Psoas muscle (tissue), 8 donors: ENCODE measurements around the gene RTN4R. TPM values are rescaled to one million over a fixed set of nuclear protein-coding genes. Genes with fewer than 3 reads are reported as not detected.

Source experiments
- ATAC-seq, 4 donors: fragments of 200-7000 bp; cut with Tn5 transposase; one replicate each; pipeline ENCODE4 v1.9.1; 2020; ENCODE audit warnings: moderate library complexity in 3 of 4, mild to moderate bottlenecking in 2 of 4
- DNase-seq, 2 donors: peaks; one replicate each; pipeline ENCODE4 v3.0.0-alpha.2; 2020
- H3K27ac ChIP-seq: fragments of 200-600 bp; one replicate; pipeline ENCODE4 v1.8.0; 2022
- H3K27me3 ChIP-seq, 3 donors: fragments of 200-600 bp in 1 of 3; one replicate each; pipeline versions ENCODE4 v1.6.1 to v1.8.0; 2013 to 2022; ENCODE audit warnings: low read length in 2 of 3, mild to moderate bottlenecking in 2 of 3, moderate library complexity in 1 of 3; ENCODE audit not compliant: insufficient read depth in 3 of 3
- H3K36me3 ChIP-seq, 2 donors: fragments of 200-600 bp in 1 of 2; one replicate each; pipeline versions ENCODE4 v1.6.1 to v1.8.0; 2013 to 2022; ENCODE audit warnings: low read depth in 1 of 2, mild to moderate bottlenecking in 1 of 2, moderate library complexity in 1 of 2; ENCODE audit not compliant: insufficient read depth in 1 of 2
- H3K4me1 ChIP-seq: fragments of 200-600 bp; one replicate; pipeline ENCODE4 v1.8.0; 2022
- H3K4me3 ChIP-seq: fragments of 200-600 bp; one replicate; pipeline ENCODE4 v1.8.0; 2022; ENCODE audit warnings: mild to moderate bottlenecking
- H3K9me3 ChIP-seq: fragments of 200-600 bp; one replicate; pipeline ENCODE4 v1.8.0; 2022
- WGBS, 3 donors: extraction: QIAGEN DNeasy Blood & Tissue Kit; methylation state at CpG; one replicate each; pipeline versions ENCODE4 v1.1.6 to v1.1.7; 2013; 5-methylcytosine and 5-hydroxymethylcytosine counted together
- intact Hi-C, 2 donors: fragments of 100-400 bp; cut with DNase I; formaldehyde crosslinking; loops; one replicate each; pipeline versions ENCODE4 v1.11.0 to v1.14.2; 2022
- polyA plus RNA-seq, 3 donors: library from polyadenylated mRNA; stranded (reverse); fragments of 200-250 nt; gene quantifications; one replicate each; pipeline ENCODE4 v1.2.3, GENCODE V29; 2013
- total RNA-seq, 4 donors: library from RNA; stranded (reverse); fragmentation: NEBNext Ultra II Directional in 2 of 4; extraction: Animal tissue kit (Norgen Biotek cat#: 25700) in 2 of 4; gene quantifications; one replicate each; pipeline versions ENCODE4 v1.2.1 to v1.2.4, GENCODE V29; 2021 to 2023
- TF ChIP-seq, protein P1 (sequence below): fragments of 200-600 bp; IDR thresholded peaks from one replicate; pipeline ENCODE4 v1.8.0; 2022; ENCODE audit warnings: antibody characterized with exemption
- donor health status: healthy with polysubstance abuse.
- donor health status: DM: no; HTN: no; CAD: no; lungs with moderate emphysema.
- donor health status: Bipolar disorder and iron deficiency.
- donor health status: healthy.
- donor health status: DM: yes; HTN: yes; CAD: no.
- donor health status: DM: no; HTN: no; CAD: no.
- donor health status: DM: no; HTN: no; CAD: no.
- donor health status: DM: yes; HTN: yes; CAD: no.

RTN4R gene
- total and polyA plus RNA-seq, 7 donors: 0.12 to 2.4 (median 0.36) TPM

DNA sequence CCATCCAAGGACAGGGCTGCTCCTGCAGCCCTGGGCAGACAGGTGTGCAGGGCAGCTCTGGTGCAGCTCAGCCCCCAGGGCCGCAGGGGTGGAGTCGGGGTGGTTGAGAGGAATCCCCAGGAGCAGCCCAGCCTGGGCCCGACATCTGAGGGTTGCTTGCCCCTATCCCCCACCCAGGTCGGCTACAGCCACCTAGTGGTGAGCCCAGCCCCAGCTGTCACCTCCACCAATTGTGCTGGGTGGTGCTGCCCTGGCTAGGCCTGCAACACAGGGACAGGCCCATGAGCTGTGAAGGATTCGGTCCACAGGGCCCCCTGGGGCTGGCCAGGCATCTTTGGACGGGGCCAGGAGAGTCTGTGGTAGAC, 29.6 kb downstream of the RTN4R start:
- WGBS, 3 donors: 42 to 61% (median 45%) methylated on average over 6 of the region's 6 CpGs
- Histone ChIP-seq H3K4me3 (peak overlapping the region; percentile 25), H3K27me3 (no peaks in the 10 kb centered on the region), H3K36me3 (no peaks in the 10 kb centered on the region), H3K4me1 (peaks cover 12% of the 10 kb centered on the region), H3K27ac (peak overlapping the region; percentile 66), H3K9me3 (no peaks in the 10 kb centered on the region)
- intact Hi-C loops: no loop called here
- TF ChIP-seq, protein P1, sequence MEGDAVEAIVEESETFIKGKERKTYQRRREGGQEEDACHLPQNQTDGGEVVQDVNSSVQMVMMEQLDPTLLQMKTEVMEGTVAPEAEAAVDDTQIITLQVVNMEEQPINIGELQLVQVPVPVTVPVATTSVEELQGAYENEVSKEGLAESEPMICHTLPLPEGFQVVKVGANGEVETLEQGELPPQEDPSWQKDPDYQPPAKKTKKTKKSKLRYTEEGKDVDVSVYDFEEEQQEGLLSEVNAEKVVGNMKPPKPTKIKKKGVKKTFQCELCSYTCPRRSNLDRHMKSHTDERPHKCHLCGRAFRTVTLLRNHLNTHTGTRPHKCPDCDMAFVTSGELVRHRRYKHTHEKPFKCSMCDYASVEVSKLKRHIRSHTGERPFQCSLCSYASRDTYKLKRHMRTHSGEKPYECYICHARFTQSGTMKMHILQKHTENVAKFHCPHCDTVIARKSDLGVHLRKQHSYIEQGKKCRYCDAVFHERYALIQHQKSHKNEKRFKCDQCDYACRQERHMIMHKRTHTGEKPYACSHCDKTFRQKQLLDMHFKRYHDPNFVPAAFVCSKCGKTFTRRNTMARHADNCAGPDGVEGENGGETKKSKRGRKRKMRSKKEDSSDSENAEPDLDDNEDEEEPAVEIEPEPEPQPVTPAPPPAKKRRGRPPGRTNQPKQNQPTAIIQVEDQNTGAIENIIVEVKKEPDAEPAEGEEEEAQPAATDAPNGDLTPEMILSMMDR: peak; percentile 45
- DNase-seq (peak; percentile 35 to 67), ATAC-seq (peak; percentile 60 to 72 (median 66))

DNA sequence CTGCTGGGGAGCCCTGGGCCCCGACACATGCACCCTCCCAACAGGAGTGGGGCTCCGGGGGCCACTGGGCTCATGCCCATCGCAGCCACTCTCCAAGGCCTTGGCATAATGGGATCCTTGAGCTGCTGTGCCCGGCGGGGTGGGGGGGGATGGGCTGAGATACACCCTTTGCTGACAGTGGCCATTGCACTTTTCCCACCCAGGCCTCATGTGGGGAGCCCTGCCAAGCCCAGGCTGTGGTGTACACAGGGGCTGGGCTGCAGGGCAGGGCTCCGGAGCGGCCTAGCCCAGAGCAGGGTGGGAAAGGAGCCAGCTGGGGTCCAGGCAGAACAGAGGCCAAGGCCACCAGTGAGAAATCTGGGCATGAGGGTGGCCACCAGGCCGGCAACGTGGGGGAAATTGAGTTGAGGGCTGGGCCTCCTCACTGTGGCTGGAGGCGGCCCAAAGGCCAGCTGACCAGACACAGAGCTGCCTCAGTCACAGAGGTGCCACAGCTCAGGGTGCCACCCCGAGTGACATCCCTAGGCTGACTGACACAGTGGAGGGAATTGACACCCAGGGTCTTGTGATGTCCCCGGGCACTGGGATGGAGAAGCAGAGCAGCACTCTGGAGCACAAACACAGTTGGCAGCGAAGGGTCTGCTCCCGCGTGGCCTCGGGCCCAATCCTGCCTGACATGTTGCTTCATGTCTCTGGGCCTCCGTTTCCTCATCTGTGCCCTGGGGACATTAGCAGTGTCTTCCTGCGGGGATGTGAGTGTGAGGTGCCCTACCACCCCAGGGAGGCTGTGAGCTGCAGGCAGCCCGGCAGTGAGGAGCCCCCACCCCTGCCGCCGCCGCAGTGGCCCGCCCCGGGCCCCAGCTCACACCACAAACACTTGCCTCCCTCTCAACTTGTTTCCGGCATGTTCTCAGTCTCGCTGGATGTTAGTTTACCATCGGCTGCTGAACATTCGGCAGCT, 30.4 kb downstream of the RTN4R start:
- intact Hi-C loops: no loop called here
- Histone ChIP-seq H3K27ac (no peak overlapping the region), H3K27me3 (no peaks in the 10 kb centered on the region), H3K4me1 (peaks cover 12% of the 10 kb centered on the region), H3K9me3 (no peaks in the 10 kb centered on the region), H3K4me3 (no peak overlapping the region), H3K36me3 (no peaks in the 10 kb centered on the region)
- TF ChIP-seq, protein P1: no peak
- no peak for DNase-seq
- no peak for ATAC-seq
- 77 to 82% (median 80%) methylated on average over 28 of the region's 28 CpGs for WGBS, 3 donors

DNA sequence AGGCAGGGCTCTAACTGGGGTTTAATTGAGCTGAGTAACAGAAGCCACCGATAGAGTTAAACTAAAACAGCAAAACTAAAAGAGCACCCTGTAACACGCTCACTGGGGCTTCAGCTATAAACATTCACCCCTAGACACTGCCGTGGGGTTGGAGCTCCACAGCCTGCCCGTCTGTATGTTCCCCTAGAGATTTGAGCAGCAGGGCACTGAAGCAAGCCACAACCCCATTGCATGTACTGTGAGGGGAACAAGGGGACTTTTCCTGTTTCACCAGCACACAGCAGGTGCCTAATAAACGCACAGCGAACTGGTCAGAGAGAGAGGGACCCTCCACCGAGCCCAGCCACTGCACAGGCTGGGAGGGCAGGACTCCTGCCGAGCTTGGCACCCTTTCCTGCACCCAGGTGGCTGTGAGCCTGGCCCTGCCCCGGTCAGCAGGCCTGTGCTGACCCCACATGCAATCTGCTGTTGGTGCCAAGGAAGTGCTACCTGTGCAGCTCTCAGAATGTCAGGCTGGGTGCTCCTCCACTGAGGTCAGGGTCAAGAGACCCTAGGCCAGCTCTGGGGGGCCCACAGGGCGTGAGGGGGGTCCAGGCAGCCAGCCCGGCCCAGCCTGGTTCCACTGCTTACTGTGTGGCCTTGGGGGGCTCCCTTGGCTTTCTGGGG, 31.9 kb downstream of the RTN4R start:
- no peaks in the 10 kb centered on the region for H3K27me3 ChIP-seq
- intact Hi-C loops: no loop called here
- 85 to 90% (median 88%) methylated on average over 10 to 11 of the region's 11 CpGs for WGBS, 3 donors

DNA sequence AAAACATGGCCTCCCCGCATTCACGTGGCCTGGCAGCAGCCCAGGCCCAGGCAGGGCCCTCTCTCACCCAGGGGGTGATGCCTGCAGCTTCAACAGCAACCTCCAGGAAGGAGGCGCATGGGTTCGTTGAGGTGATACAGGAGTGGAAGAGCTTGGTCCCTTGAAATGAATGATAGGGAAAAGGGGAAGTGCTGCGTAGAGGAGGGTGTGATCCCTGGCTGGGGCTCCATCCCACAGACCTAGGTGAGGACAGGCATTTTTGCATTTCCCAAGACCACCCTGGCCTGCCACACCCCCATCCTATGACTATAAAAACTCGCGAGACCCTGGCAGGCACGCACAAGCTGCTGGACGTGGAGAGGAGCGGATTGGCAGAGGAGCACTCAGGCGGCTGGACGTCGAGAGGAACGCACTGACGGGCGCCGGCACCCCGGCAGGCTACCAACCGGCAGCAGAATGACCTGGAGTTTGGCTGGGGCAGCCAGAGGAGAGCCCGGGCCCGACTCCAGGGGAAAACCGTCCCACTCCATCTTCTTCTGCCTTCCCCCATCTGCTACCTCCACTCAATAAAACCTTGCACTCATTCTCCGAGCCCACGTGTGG, 32.6 kb downstream of the RTN4R start:
- TF ChIP-seq, protein P1: no peak
- no peaks in the 10 kb centered on the region for H3K36me3 ChIP-seq
- H3K4me1 ChIP-seq: peaks cover 12% of the 10 kb centered on the region
- H3K27ac ChIP-seq: no peak overlapping the region
- no peaks in the 10 kb centered on the region for H3K27me3 ChIP-seq
- no peaks in the 10 kb centered on the region for H3K9me3 ChIP-seq
- 64 to 72% (median 65%) methylated on average over 24 of the region's 24 CpGs for WGBS, 3 donors
- intact Hi-C loops: no loop called here
- DNase-seq (no peak), ATAC-seq (no peak)
- H3K4me3 ChIP-seq: no peak overlapping the region

More for the DNA sequence above, 31.9 kb downstream of the RTN4R start:
- Histone ChIP-seq H3K4me1 (peaks cover 12% of the 10 kb centered on the region), H3K36me3 (no peaks in the 10 kb centered on the region), H3K27ac (no peak overlapping the region), H3K9me3 (no peaks in the 10 kb centered on the region), H3K4me3 (no peak overlapping the region)
- DNase-seq (no peak), ATAC-seq (no peak)
- TF ChIP-seq, protein P1: no peak
